ENCODE measurements around the gene HNRNPAB.

The HNRNPAB gene

GRCh38 chr5:178199581-178200434 lies 4.5 kb upstream of the HNRNPAB start:
- POLR2A ChIA-PET (ENCODE audit: low non-redundant PET) = no interaction called here
- H3K27ac ChIP-seq = peak overlapping the region; percentile 87
- CTCF ChIA-PET = interaction anchor here (0.6 kb wide), 1 partner anchor 16 kb away, joined by 4 read pairs; no protein-coding TSS in a partner anchor
- no peak for TF ChIP-seq CTCF (conservative IDR thresholded peaks at IDR 0.05; ENCODE audit: low read depth)
- DNase-seq (ENCODE audit: low spot score) = peak; percentile 66

- POLR2A ChIA-PET (ENCODE audit: low non-redundant PET) = no interaction called here
- CTCF ChIA-PET = interaction anchor here (0.6 to 1.3 kb wide), 3 partner anchors 57 to 423 kb away, joined by 3 to 4 read pairs (median 3); no protein-coding TSS in a partner anchor
- TF ChIP-seq CTCF (conservative IDR thresholded peaks at IDR 0.05; ENCODE audit: low read depth) = no peak
- no peak for DNase-seq (ENCODE audit: low spot score)
- H3K27ac ChIP-seq = peak overlapping the region; percentile 87
These were observed 3.0 kb upstream of the HNRNPAB start for GRCh38 chr5:178201221-178201926.

- DNase-seq (ENCODE audit: low spot score) = no peak
- POLR2A ChIA-PET (ENCODE audit: low non-redundant PET) = no interaction called here
- H3K27ac ChIP-seq = peak overlapping the region; percentile 87
- CTCF ChIA-PET = interaction anchor here (0.7 kb wide), 1 partner anchor 58 kb away, joined by 3 read pairs; no protein-coding TSS in a partner anchor
- no peak for TF ChIP-seq CTCF (conservative IDR thresholded peaks at IDR 0.05; ENCODE audit: low read depth)
These were observed 2.5 kb upstream of the HNRNPAB start for GRCh38 chr5:178201927-178202235.

GRCh38 chr5:178202541-178202940 lies 1.8 kb upstream of the HNRNPAB start:
- peak overlapping the region; percentile 87 for H3K27ac ChIP-seq
- ChIA-PET CTCF (interaction anchor here (0.6 kb wide), 1 partner anchor 74 kb away, joined by 3 read pairs; no protein-coding TSS in a partner anchor), POLR2A (ENCODE audit: low non-redundant PET) (no interaction called here)
- TF ChIP-seq CTCF (conservative IDR thresholded peaks at IDR 0.05; ENCODE audit: low read depth) = no peak
- DNase-seq (ENCODE audit: low spot score) = no peak

GRCh38 chr5:178203670-178204181 lies 607 bp upstream of the HNRNPAB start:
- ChIA-PET CTCF (no interaction called here), POLR2A (ENCODE audit: low non-redundant PET) (interaction anchor here (0.6 to 1.3 kb wide), 5 partner anchors 10 to 79 kb away, joined by 3 to 9 read pairs (median 3); partner anchors contain the start of gene NHP2)
- H3K27ac ChIP-seq = peak overlapping the region; percentile 90
- TF ChIP-seq CTCF (conservative IDR thresholded peaks at IDR 0.05; ENCODE audit: low read depth) = no peak
- no peak for DNase-seq (ENCODE audit: low spot score)

All from RWPE1 (cell line).